Measurements from ENCODE around the gene JAKMIP1. TPM values are rescaled to one million over a fixed set of nuclear protein-coding genes. Genes with fewer than 3 reads are reported as not detected.
"Not testable (repeated sequence)": the region's sequence is repeated elsewhere in the genome, so short reads cannot be mapped to it uniquely, and the experiment has no call there.

The JAKMIP1 gene
- total and polyA plus RNA-seq, 4 donors, result 0.08 to 0.50 (median 0.22) TPM

GRCh38 chr4:5999356-5999755 lies 201.0 kb downstream of the JAKMIP1 start:
- no peaks in the 10 kb centered on the region for H3K36me3 ChIP-seq (ENCODE audit: control insufficient read depth in 1 of 2, insufficient read depth in 2 of 2, low read length in 1 of 2)
- DNase-seq, result peak in 1 of 2 donors; percentile 25
- intact Hi-C loops (cut with DNase I), result loop anchor here in 1 of 2 donors (5.0 kb wide), 1 partner anchor 88 kb away; no protein-coding TSS in a partner anchor
- no peaks in the 10 kb centered on the region for H3K9me3 ChIP-seq (ENCODE audit: control insufficient read depth, low read length)
- H3K4me3 ChIP-seq (ENCODE audit: low read length in 2 of 2), result no peak overlapping the region
- 65 to 72% methylated on average over 6 of the region's 6 CpGs for WGBS, 2 donors
- H3K27me3 ChIP-seq (ENCODE audit: control insufficient read depth in 1 of 2, insufficient read depth in 2 of 2, low read length in 1 of 2), result no peaks in the 10 kb centered on the region
- no peak for ATAC-seq (ENCODE audit: low FRiP score)
- H3K27ac ChIP-seq (ENCODE audit: low read depth in 1 of 2, low read length in 2 of 2), result no peak overlapping the region
- no peaks in the 10 kb centered on the region for H3K4me1 ChIP-seq (ENCODE audit: control insufficient read depth in 1 of 2, insufficient read depth in 2 of 2, low read length in 2 of 2)

GRCh38 chr4:5998333-5998936 lies 201.9 kb downstream of the JAKMIP1 start:
- Histone ChIP-seq H3K4me3 (ENCODE audit: low read length in 2 of 2) (no peak overlapping the region), H3K27me3 (ENCODE audit: control insufficient read depth in 1 of 2, insufficient read depth in 2 of 2, low read length in 1 of 2) (no peaks in the 10 kb centered on the region), H3K9me3 (ENCODE audit: control insufficient read depth, low read length) (no peaks in the 10 kb centered on the region), H3K27ac (ENCODE audit: low read depth in 1 of 2, low read length in 2 of 2) (no peak overlapping the region), H3K4me1 (ENCODE audit: control insufficient read depth in 1 of 2, insufficient read depth in 2 of 2, low read length in 2 of 2) (no peaks in the 10 kb centered on the region), H3K36me3 (ENCODE audit: control insufficient read depth in 1 of 2, insufficient read depth in 2 of 2, low read length in 1 of 2) (no peaks in the 10 kb centered on the region)
- no peak for ATAC-seq (ENCODE audit: low FRiP score)
- 2 to 6% methylated on average over 9 of the region's 9 CpGs for WGBS, 2 donors
- DNase-seq, result peak in 1 of 2 donors; percentile 79
- intact Hi-C loops (cut with DNase I), result loop anchor here in 1 of 2 donors (5.0 kb wide), 1 partner anchor 89 kb away; no protein-coding TSS in a partner anchor

- 43 to 44% methylated on average over 4 of the region's 4 CpGs for WGBS, 2 donors
- H3K4me1 ChIP-seq (ENCODE audit: control insufficient read depth in 1 of 2, insufficient read depth in 2 of 2, low read length in 2 of 2), result no peaks in the 10 kb centered on the region
- no peak overlapping the region for H3K27ac ChIP-seq (ENCODE audit: low read depth in 1 of 2, low read length in 2 of 2)
- no peaks in the 10 kb centered on the region for H3K27me3 ChIP-seq (ENCODE audit: control insufficient read depth in 1 of 2, insufficient read depth in 2 of 2, low read length in 1 of 2)
- H3K36me3 ChIP-seq (ENCODE audit: control insufficient read depth in 1 of 2, insufficient read depth in 2 of 2, low read length in 1 of 2), result no peaks in the 10 kb centered on the region
- no peak for ATAC-seq (ENCODE audit: low FRiP score)
- peak in 1 of 2 donors; percentile 20 for DNase-seq
- intact Hi-C loops (cut with DNase I), result loop anchor here in 1 of 2 donors (5.0 kb wide), 1 partner anchor 91 kb away; no protein-coding TSS in a partner anchor
- H3K4me3 ChIP-seq (ENCODE audit: low read length in 2 of 2), result no peak overlapping the region
- no peaks in the 10 kb centered on the region for H3K9me3 ChIP-seq (ENCODE audit: control insufficient read depth, low read length)
Observed at GRCh38 chr4:5996641-5997040, 203.7 kb downstream of the JAKMIP1 start.

- H3K4me1 ChIP-seq (ENCODE audit: control insufficient read depth in 1 of 2, insufficient read depth in 2 of 2, low read length in 2 of 2), result no peaks in the 10 kb centered on the region
Observed at GRCh38 chr4:5995901-5996623, 204.3 kb downstream of the JAKMIP1 start.

GRCh38 chr4:5993876-5994811 lies 206.2 kb downstream of the JAKMIP1 start:
- Histone ChIP-seq H3K9me3 (ENCODE audit: control insufficient read depth, low read length) (no peaks in the 10 kb centered on the region), H3K36me3 (ENCODE audit: control insufficient read depth in 1 of 2, insufficient read depth in 2 of 2, low read length in 1 of 2) (no peaks in the 10 kb centered on the region), H3K4me1 (ENCODE audit: control insufficient read depth in 1 of 2, insufficient read depth in 2 of 2, low read length in 2 of 2) (no peaks in the 10 kb centered on the region), H3K27me3 (ENCODE audit: control insufficient read depth in 1 of 2, insufficient read depth in 2 of 2, low read length in 1 of 2) (no peaks in the 10 kb centered on the region), H3K4me3 (ENCODE audit: low read length in 2 of 2) (no peak overlapping the region), H3K27ac (ENCODE audit: low read depth in 1 of 2, low read length in 2 of 2) (no peak overlapping the region)
- intact Hi-C loops (cut with DNase I), result no loop called here
- WGBS, 2 donors, result 80 to 85% methylated on average over 23 of the region's 23 CpGs
- ATAC-seq (ENCODE audit: low FRiP score), result no peak
- peak in 1 of 2 donors; percentile 68 for DNase-seq

More at GRCh38 chr4:5995901-5996623, 204.3 kb downstream of the JAKMIP1 start:
- H3K9me3 ChIP-seq (ENCODE audit: control insufficient read depth, low read length), result no peaks in the 10 kb centered on the region
- ATAC-seq (ENCODE audit: low FRiP score), result no peak
- no peaks in the 10 kb centered on the region for H3K36me3 ChIP-seq (ENCODE audit: control insufficient read depth in 1 of 2, insufficient read depth in 2 of 2, low read length in 1 of 2)
- H3K4me3 ChIP-seq (ENCODE audit: low read length in 2 of 2), result no peak overlapping the region
- intact Hi-C loops (cut with DNase I), result loop anchor here in 1 of 2 donors (5.0 kb wide), 1 partner anchor 91 kb away; no protein-coding TSS in a partner anchor
- peak in 1 of 2 donors; percentile 52 for DNase-seq
- no peaks in the 10 kb centered on the region for H3K27me3 ChIP-seq (ENCODE audit: control insufficient read depth in 1 of 2, insufficient read depth in 2 of 2, low read length in 1 of 2)
- WGBS, 2 donors, result 35 to 48% methylated on average over 19 of the region's 19 CpGs
- no peak overlapping the region for H3K27ac ChIP-seq (ENCODE audit: low read depth in 1 of 2, low read length in 2 of 2)

- H3K4me3 ChIP-seq (ENCODE audit: low read length in 2 of 2); H3K27me3 ChIP-seq (ENCODE audit: control insufficient read depth in 1 of 2, insufficient read depth in 2 of 2, low read length in 1 of 2); H3K36me3 ChIP-seq (ENCODE audit: control insufficient read depth in 1 of 2, insufficient read depth in 2 of 2, low read length in 1 of 2); ATAC-seq (ENCODE audit: low FRiP score); intact Hi-C loops (cut with DNase I); H3K9me3 ChIP-seq (ENCODE audit: control insufficient read depth, low read length); H3K4me1 ChIP-seq (ENCODE audit: control insufficient read depth in 1 of 2, insufficient read depth in 2 of 2, low read length in 2 of 2); DNase-seq; H3K27ac ChIP-seq (ENCODE audit: low read depth in 1 of 2, low read length in 2 of 2): not testable (repeated sequence)
- 75 to 79% methylated on average over 9 of the region's 9 CpGs for whole genome bisulfite sequencing, 2 donors
Observed at GRCh38 chr4:5993346-5993745, 207.0 kb downstream of the JAKMIP1 start.

- Histone ChIP-seq H3K9me3 (ENCODE audit: control insufficient read depth, low read length) (no peaks in the 10 kb centered on the region), H3K27ac (ENCODE audit: low read depth in 1 of 2, low read length in 2 of 2) (no peak overlapping the region), H3K4me1 (ENCODE audit: control insufficient read depth in 1 of 2, insufficient read depth in 2 of 2, low read length in 2 of 2) (no peaks in the 10 kb centered on the region), H3K36me3 (ENCODE audit: control insufficient read depth in 1 of 2, insufficient read depth in 2 of 2, low read length in 1 of 2) (no peaks in the 10 kb centered on the region), H3K4me3 (ENCODE audit: low read length in 2 of 2) (no peak overlapping the region), H3K27me3 (ENCODE audit: control insufficient read depth in 1 of 2, insufficient read depth in 2 of 2, low read length in 1 of 2) (no peaks in the 10 kb centered on the region)
- intact Hi-C loops (cut with DNase I), result no loop called here
- ATAC-seq (ENCODE audit: low FRiP score), result no peak
- DNase-seq, result no peak
- WGBS, 2 donors, result 76 to 77% methylated on average over 11 of the region's 11 CpGs
Observed at GRCh38 chr4:5992828-5993321, 207.5 kb downstream of the JAKMIP1 start.

- Histone ChIP-seq H3K27me3 (ENCODE audit: control insufficient read depth in 1 of 2, insufficient read depth in 2 of 2, low read length in 1 of 2) (no peaks in the 10 kb centered on the region), H3K36me3 (ENCODE audit: control insufficient read depth in 1 of 2, insufficient read depth in 2 of 2, low read length in 1 of 2) (no peaks in the 10 kb centered on the region), H3K9me3 (ENCODE audit: control insufficient read depth, low read length) (no peaks in the 10 kb centered on the region), H3K4me3 (ENCODE audit: low read length in 2 of 2) (no peak overlapping the region), H3K4me1 (ENCODE audit: control insufficient read depth in 1 of 2, insufficient read depth in 2 of 2, low read length in 2 of 2) (no peaks in the 10 kb centered on the region), H3K27ac (ENCODE audit: low read depth in 1 of 2, low read length in 2 of 2) (no peak overlapping the region)
- 72 to 77% methylated on average over 17 of the region's 17 CpGs for WGBS, 2 donors
- ATAC-seq (ENCODE audit: low FRiP score) (no peak), DNase-seq (no peak)
- intact Hi-C loops (cut with DNase I), result no loop called here
Observed at GRCh38 chr4:5992171-5992827, 208.1 kb downstream of the JAKMIP1 start.

Measured in aorta (tissue), 5 donors.